Measurements from ENCODE around the gene TOMM7. TPM values are rescaled to one million over a fixed set of nuclear protein-coding genes. Genes with fewer than 3 reads are reported as not detected.
"Not testable (repeated sequence)": the region's sequence is repeated elsewhere in the genome, so short reads cannot be mapped to it uniquely, and the experiment has no call there.

The TOMM7 gene
- total RNA-seq, 2 donors from 2014 or later, result 335 to 356 TPM

DNA sequence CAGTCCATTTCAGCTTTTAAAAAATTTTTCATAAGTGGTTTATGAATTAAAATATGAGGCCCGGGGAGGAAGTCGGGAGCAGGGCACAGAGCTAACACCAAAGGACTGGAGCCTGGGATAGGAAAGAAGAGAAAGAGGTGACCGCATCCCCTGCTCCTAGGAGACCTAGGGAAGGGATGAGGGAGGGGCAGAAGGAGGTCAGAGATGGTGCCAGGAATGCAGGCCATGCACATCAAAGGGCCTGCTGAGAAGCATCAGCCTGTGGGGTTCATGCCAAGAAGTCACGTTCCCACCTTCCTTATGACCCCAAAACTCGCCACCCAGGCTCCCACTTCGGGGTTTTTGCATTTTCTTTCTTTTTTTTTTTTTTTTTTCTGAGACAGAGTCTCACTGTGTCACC lies 14.7 kb upstream of the TOMM7 start:
- peaks cover 28% of the 10 kb centered on the region for H3K4me1 Mint-ChIP-seq
- Histone ChIP-seq H3K27ac (ENCODE audit: low read depth, low read length) (no peak overlapping the region), H3K4me1 (ENCODE audit: control insufficient read depth, insufficient read depth, low read length) (peaks cover 4% of the 10 kb centered on the region), H3K9me3 (ENCODE audit: control insufficient read depth, low read length) (no peaks in the 10 kb centered on the region), H3K9ac (ENCODE audit: extremely low read depth, low read length, poor library complexity, severe bottlenecking) (no peak overlapping the region), H3K36me3 (ENCODE audit: control insufficient read depth, insufficient read depth, low read length) (no peaks in the 10 kb centered on the region), H3K27me3 (ENCODE audit: control insufficient read depth, insufficient read depth, low read length, poor library complexity, severe bottlenecking) (no peaks in the 10 kb centered on the region), H3K4me3 (ENCODE audit: low read length) (no peak overlapping the region)
- H3K27ac Mint-ChIP-seq, result no peak overlapping the region
- peak; percentile 50 for DNase-seq
- WGBS, 2 experiments (ENCODE audit: insufficient coverage in 1 of 2, insufficient read length in 1 of 2), result 89 to 93% methylated on average over 3 to 6 of the region's 6 CpGs
- H3K27me3 Mint-ChIP-seq (ENCODE audit: insufficient read depth), result no peaks in the 10 kb centered on the region
- no peak overlapping the region for H3K4me3 Mint-ChIP-seq
- no peaks in the 10 kb centered on the region for H3K9me3 Mint-ChIP-seq
- TF ChIP-seq, protein P1, sequence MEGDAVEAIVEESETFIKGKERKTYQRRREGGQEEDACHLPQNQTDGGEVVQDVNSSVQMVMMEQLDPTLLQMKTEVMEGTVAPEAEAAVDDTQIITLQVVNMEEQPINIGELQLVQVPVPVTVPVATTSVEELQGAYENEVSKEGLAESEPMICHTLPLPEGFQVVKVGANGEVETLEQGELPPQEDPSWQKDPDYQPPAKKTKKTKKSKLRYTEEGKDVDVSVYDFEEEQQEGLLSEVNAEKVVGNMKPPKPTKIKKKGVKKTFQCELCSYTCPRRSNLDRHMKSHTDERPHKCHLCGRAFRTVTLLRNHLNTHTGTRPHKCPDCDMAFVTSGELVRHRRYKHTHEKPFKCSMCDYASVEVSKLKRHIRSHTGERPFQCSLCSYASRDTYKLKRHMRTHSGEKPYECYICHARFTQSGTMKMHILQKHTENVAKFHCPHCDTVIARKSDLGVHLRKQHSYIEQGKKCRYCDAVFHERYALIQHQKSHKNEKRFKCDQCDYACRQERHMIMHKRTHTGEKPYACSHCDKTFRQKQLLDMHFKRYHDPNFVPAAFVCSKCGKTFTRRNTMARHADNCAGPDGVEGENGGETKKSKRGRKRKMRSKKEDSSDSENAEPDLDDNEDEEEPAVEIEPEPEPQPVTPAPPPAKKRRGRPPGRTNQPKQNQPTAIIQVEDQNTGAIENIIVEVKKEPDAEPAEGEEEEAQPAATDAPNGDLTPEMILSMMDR (conservative IDR thresholded peaks at IDR 0.05), result no peak
- no peaks in the 10 kb centered on the region for H3K36me3 Mint-ChIP-seq (ENCODE audit: low read depth)

DNA sequence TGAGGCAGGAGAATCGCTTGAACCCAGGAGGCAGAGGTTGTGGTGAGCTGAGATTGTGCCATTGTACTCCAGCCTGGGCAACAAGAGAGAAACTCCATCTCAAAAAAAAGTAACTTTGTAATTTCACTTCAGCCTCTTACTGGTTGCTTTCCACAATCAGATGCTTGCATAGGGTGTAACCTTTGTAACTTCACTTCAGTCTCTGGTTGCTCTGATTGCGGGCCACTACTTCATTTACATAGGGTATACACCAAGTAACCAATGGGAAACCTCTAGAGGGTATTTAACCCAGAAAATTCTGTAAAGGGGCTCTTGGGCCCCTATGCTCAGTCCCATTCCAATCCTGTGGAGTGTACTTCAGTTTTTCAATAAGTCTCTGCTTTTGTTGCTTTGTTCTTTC lies 13.9 kb upstream of the TOMM7 start:
- not testable (repeated sequence) for H3K9me3 ChIP-seq (ENCODE audit: control insufficient read depth, low read length); DNase-seq; H3K4me3 Mint-ChIP-seq; H3K27me3 ChIP-seq (ENCODE audit: control insufficient read depth, insufficient read depth, low read length, poor library complexity, severe bottlenecking); H3K27ac Mint-ChIP-seq; H3K27ac ChIP-seq (ENCODE audit: low read depth, low read length); H3K9me3 Mint-ChIP-seq; H3K36me3 Mint-ChIP-seq (ENCODE audit: low read depth); H3K4me1 ChIP-seq (ENCODE audit: control insufficient read depth, insufficient read depth, low read length); H3K27me3 Mint-ChIP-seq (ENCODE audit: insufficient read depth); H3K9ac ChIP-seq (ENCODE audit: extremely low read depth, low read length, poor library complexity, severe bottlenecking); H3K4me3 ChIP-seq (ENCODE audit: low read length); H3K36me3 ChIP-seq (ENCODE audit: control insufficient read depth, insufficient read depth, low read length)
- 88 to 100% methylated on average over 1 to 2 of the region's 2 CpGs for WGBS, 2 experiments (ENCODE audit: insufficient coverage in 1 of 2, insufficient read length in 1 of 2)
- peaks cover 23% of the 10 kb centered on the region for H3K4me1 Mint-ChIP-seq

DNA sequence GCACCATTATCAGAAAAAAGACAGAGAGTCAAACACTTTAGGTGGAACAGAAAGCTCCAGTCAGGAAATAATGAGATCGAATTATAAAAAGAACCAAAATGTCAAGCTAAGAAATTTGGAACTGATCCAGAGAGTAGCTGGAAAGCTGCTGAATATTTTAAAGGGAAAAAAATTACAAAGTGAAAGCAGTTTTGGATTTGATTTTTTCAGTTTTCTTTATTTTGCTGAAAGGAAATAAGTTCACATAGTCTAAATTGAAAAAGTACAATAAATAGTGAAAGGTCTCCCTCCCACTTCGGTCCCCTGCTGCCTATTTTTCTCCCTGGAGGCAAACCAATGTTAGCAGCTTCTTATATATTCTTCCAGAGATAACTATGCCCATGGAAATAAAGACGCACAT lies 11.3 kb upstream of the TOMM7 start:
- WGBS, 2 experiments (ENCODE audit: insufficient coverage in 1 of 2, insufficient read length in 1 of 2), result 84 to 86% methylated on average over 2 to 3 of the region's 3 CpGs
- Histone ChIP-seq H3K4me3 (ENCODE audit: low read length) (peak overlapping the region; percentile 57), H3K4me1 (ENCODE audit: control insufficient read depth, insufficient read depth, low read length) (peaks cover 4% of the 10 kb centered on the region), H3K36me3 (ENCODE audit: control insufficient read depth, insufficient read depth, low read length) (no peaks in the 10 kb centered on the region), H3K27ac (ENCODE audit: low read depth, low read length) (no peak overlapping the region), H3K27me3 (ENCODE audit: control insufficient read depth, insufficient read depth, low read length, poor library complexity, severe bottlenecking) (no peaks in the 10 kb centered on the region), H3K9me3 (ENCODE audit: control insufficient read depth, low read length) (no peaks in the 10 kb centered on the region), H3K9ac (ENCODE audit: extremely low read depth, low read length, poor library complexity, severe bottlenecking) (peak overlapping the region; percentile 66)
- peak overlapping the region; percentile 0 for H3K27ac Mint-ChIP-seq
- H3K36me3 Mint-ChIP-seq (ENCODE audit: low read depth), result no peaks in the 10 kb centered on the region
- peaks cover 18% of the 10 kb centered on the region for H3K4me1 Mint-ChIP-seq
- TF ChIP-seq, protein P1 (conservative IDR thresholded peaks at IDR 0.05), result no peak
- no peak overlapping the region for H3K4me3 Mint-ChIP-seq
- DNase-seq, result no peak
- H3K27me3 Mint-ChIP-seq (ENCODE audit: insufficient read depth), result peaks cover 3% of the 10 kb centered on the region
- H3K9me3 Mint-ChIP-seq, result no peaks in the 10 kb centered on the region
